ENCODE measurements around the gene ZNF385D. TPM values are rescaled to one million over a fixed set of nuclear protein-coding genes. Genes with fewer than 3 reads are reported as not detected.

Gene ZNF385D
- total RNA-seq, 1 donor from 2014 or later = under 0.01 TPM

- H3K4me3 ChIP-seq (ENCODE audit: low read depth, low read length) = no peak overlapping the region
- no peak for TF ChIP-seq CTCF (conservative IDR thresholded peaks at IDR 0.05; ENCODE audit: low read depth, low read length)
- no peak for DNase-seq (ENCODE audit: low read depth)
These were observed 189.5 kb downstream of the ZNF385D start for GRCh38 chr3:21561472-21561871.

DNA sequence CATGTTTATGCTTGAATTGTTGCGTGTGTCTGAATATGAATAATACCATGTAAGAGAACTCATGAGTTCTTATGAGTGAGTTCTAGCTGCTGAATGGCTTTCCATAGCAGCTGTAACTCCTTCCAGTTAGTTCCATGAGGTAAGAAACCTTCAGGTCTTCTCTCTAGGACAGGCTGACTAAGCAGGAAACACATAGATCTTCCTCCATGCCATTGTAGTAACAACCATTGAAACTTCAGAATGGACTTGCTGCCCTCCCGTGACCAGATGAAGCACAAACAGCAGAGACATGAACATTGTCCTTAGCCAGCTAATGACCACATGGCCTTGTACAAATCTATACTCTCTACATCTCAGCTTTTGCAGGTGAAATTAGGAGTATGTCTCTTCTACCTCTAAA lies 200.0 kb downstream of the ZNF385D start:
- no peak for DNase-seq (ENCODE audit: low read depth)
- peak; percentile 30 for TF ChIP-seq CTCF (conservative IDR thresholded peaks at IDR 0.05; ENCODE audit: low read depth, low read length)
- no peak overlapping the region for H3K4me3 ChIP-seq (ENCODE audit: low read depth, low read length)

DNA sequence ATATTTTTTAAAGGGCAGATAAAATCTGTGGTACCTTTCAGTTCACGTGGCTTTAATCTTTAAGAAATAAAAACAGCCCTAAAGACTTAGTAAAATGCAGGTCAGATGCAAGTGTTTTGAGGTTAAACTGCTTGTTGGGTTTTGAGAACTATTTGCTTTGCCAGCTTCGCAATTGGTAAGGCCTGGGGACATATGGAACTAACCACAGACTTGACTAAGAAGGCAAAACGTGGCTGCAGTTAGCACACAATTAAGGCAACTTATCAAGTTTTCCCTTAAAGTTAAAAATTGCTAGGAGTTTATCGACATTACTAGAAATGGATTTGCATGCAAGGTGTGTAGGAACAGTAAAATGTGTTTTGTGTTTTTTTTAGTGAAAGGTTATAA lies 206.9 kb downstream of the ZNF385D start:
- TF ChIP-seq CTCF (conservative IDR thresholded peaks at IDR 0.05; ENCODE audit: low read depth, low read length) = no peak
- DNase-seq (ENCODE audit: low read depth) = no peak
- no peak overlapping the region for H3K4me3 ChIP-seq (ENCODE audit: low read depth, low read length)

DNA sequence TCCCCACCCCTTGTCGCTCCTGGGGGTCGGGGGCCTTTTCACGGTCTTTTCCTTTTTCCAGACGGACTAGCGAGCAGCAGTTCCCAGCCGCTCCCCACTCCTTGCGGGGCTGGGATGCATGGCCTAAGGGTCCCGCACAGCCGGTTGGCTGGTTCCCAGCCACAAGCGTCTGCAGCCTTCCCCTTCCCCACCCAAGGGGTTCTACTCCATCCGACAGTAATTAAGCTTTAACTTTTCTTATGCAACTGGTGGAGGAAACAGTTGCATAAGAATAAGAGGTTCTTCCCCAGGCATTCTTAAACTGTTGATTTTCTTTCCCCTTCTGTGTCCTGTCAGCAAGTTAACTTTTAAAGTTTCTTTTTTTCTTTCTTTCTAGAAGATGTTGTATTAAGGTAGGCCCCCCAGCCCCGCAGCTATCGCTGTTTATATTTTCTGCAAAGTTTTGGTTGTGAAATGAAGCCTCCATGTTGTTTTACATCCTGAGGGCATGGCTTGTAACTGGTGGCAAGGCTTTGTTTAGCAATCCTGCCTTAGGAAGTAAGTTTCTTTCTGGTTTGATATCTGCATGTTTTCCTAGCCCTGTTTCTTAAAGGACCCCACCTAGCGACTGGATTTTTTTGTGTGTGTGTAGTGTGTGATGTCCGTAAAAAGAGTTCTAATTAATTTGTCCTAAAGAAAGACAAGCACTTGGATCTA lies 207.5 kb downstream of the ZNF385D start:
- no peak for DNase-seq (ENCODE audit: low read depth)
- no peak overlapping the region for H3K4me3 ChIP-seq (ENCODE audit: low read depth, low read length)
- no peak for TF ChIP-seq CTCF (conservative IDR thresholded peaks at IDR 0.05; ENCODE audit: low read depth, low read length)

GRCh38 chr3:21542656-21543379 lies 208.2 kb downstream of the ZNF385D start:
- TF ChIP-seq CTCF (conservative IDR thresholded peaks at IDR 0.05; ENCODE audit: low read depth, low read length) = no peak
- DNase-seq (ENCODE audit: low read depth) = no peak
- H3K4me3 ChIP-seq (ENCODE audit: low read depth, low read length) = no peak overlapping the region

- no peak for DNase-seq (ENCODE audit: low read depth)
- TF ChIP-seq CTCF (conservative IDR thresholded peaks at IDR 0.05; ENCODE audit: low read depth, low read length) = no peak
- H3K4me3 ChIP-seq (ENCODE audit: low read depth, low read length) = no peak overlapping the region
These were observed 210.7 kb downstream of the ZNF385D start for GRCh38 chr3:21540265-21540664.

- H3K4me3 ChIP-seq (ENCODE audit: low read depth, low read length) = no peak overlapping the region
- no peak for DNase-seq (ENCODE audit: low read depth)
- TF ChIP-seq CTCF (conservative IDR thresholded peaks at IDR 0.05; ENCODE audit: low read depth, low read length) = no peak
These were observed 216.5 kb downstream of the ZNF385D start for GRCh38 chr3:21534462-21534861.
